ENCODE measurements around the gene NISCH.
"Not testable (repeated sequence)": the region's sequence is repeated elsewhere in the genome, so short reads cannot be mapped to it uniquely, and the experiment has no call there.

NISCH gene

GRCh38 chr3:52515192-52515591 lies 59.8 kb downstream of the NISCH start:
- DNase-seq (ENCODE audit: low read depth) = no peak

DNA sequence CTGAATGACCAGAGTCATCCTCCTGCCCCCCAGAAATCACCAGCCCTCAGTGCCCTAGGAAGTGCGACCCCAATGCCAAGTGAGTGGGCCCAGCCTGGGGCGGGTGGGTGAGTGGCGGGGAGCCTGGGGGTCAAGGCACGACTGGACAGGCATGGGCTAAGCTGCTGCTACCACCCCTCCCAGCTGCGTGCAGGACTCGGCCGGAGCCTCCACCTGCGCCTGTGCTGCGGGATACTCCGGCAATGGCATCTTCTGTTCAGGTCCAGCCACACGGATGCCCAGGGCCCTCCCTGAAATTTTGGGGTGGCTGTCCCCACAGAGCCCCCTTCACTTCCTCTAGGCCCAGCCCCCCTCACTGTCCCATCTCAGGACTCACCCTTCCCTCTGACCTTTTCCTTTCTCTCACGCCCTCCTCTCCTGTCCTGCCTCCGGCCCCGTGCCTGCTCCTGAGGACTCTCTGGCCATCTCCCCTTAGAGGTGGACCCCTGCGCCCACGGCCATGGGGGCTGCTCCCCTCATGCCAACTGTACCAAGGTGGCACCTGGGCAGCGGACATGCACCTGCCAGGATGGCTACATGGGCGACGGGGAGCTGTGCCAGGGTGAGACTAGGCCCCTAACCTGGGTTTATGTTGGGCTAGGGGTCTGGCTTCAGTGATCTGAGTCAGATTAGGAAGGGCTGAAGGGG lies 61.2 kb downstream of the NISCH start:
- DNase-seq (ENCODE audit: low read depth) = no peak

GRCh38 chr3:52517796-52518722 lies 62.7 kb downstream of the NISCH start:
- DNase-seq (ENCODE audit: low read depth) = no peak

GRCh38 chr3:52518723-52519444 lies 63.5 kb downstream of the NISCH start:
- DNase-seq (ENCODE audit: low read depth) = no peak

GRCh38 chr3:52519445-52520140 lies 64.2 kb downstream of the NISCH start:
- DNase-seq (ENCODE audit: low read depth) = no peak

DNA sequence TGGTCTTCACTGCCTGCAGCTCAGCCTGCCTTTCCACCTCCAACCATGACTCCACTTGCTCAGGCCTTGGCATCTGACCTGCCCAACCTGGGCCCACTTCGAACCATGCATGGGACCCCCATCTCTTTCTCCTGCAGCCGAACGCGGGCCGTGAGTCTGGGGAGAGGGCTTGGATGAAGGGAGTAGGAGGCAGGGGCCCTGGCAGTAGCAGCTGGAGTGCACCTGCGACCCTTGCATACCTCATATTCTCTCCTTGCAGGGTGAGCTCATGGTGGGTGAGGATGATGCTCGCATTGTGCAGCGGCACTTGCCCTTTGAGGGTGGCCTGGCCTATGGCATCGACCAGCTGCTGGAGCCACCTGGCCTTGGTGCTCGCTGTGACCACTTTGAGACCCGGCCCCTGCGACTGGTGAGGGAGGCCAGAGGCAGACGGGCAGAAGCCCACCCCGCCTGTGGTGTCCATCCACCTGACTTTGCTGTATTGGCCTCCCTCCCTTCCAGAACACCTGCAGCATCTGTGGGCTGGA lies 64.8 kb downstream of the NISCH start:
- DNase-seq (ENCODE audit: low read depth) = no peak

GRCh38 chr3:52520716-52521487 lies 65.5 kb downstream of the NISCH start:
- no peak for DNase-seq (ENCODE audit: low read depth)

GRCh38 chr3:52521488-52521824 lies 66.1 kb downstream of the NISCH start:
- no peak for DNase-seq (ENCODE audit: low read depth)

- DNase-seq (ENCODE audit: low read depth) = no peak
These were observed 66.7 kb downstream of the NISCH start for GRCh38 chr3:52521881-52522650.

- DNase-seq (ENCODE audit: low read depth) = no peak
These were observed 67.3 kb downstream of the NISCH start for GRCh38 chr3:52522651-52523251.

DNA sequence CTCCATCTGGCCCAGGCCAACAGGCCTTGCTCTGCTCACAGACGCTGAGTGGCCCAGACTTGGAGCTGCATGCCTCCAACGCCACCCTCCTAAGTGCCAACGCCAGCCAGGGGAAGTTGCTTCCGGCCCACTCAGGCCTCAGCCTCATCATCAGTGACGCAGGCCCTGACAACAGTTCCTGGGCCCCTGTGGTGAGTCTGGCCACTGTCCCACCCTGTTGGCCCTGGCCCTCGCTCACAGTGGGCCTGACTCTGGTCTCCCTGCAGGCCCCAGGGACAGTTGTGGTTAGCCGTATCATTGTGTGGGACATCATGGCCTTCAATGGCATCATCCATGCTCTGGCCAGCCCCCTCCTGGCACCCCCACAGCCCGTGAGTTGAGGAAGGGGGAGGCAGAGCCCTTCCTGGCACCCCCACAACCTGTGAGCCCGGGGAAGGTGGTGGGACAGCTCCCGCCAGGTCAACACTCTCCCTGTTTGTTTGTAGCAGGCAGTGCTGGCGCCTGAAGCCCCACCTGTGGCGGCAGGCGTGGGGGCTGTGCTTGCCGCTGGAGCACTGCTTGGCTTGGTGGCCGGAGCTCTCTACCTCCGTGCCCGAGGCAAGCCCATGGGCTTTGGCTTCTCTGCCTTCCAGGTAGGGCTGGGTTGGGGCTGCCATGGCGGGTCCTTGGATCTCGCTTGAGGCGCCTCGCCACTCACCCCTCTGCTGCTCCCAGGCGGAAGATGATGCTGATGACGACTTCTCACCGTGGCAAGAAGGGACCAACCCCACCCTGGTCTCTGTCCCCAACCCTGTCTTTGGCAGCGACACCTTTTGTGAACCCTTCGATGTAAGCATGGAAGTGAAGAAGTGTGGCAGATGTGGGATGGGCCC lies 68.2 kb downstream of the NISCH start:
- DNase-seq (ENCODE audit: low read depth) = no peak

DNA sequence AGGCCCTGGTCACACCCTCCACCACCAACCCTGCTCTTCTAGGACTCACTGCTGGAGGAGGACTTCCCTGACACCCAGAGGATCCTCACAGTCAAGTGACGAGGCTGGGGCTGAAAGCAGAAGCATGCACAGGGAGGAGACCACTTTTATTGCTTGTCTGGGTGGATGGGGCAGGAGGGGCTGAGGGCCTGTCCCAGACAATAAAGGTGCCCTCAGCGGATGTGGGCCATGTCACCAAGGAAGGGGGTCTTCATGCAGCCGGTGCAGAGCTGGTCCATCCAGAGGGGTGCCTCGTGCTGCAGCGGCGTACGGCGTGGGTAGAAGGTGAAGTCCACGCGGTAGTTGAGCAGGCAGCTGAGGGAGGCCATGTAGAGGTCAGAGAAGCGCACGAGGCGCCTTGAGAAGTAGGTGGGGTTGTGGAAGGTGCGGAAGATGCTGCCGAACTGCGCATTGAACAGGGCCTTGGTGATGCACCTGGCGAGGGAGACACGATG lies 68.9 kb downstream of the NISCH start:
- DNase-seq (ENCODE audit: low read depth) = no peak

DNA sequence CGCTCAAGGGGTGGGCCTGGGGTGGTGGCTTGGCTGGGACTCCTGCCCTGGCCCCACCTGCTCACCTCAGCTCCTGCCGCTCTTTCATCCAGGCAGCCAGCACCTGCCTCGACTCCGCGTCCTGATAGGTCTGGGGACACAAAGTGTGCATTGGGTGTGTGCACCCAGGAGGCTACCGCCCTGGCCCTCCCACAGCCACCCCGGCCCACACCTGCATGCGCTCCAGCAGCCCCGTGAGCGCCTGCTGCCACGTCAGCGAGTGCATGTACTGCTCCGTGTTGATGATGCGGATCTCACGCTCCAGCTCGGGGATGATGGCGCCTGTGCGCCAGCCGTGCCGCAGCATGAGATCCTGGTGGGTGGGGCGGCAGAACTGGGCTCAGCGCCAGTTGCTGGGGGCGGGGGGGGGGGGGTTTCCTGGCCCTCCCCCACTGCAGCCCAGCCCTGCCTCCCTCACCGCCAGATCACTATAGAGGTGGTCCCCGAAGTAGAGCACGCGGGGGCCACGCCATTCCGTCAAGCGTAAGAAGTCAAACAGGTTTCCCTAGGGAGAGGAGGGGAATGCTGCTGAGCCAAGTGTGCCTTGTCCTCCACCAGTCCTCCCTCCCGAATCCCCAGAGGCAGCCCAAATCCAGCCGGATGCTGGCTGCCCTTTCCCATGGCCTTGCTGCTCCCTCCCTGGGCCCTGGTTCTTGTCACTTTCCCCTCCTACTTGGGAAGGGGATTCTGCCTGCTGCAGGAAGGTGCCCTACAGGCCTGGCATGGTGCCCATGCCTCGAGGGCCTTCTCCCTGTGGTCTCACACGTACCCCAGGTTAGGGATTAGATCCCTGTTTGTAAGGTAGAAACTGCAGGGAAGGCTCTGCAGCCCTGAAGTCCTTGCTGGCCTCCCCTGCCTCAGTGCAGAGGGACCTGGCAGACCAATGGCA lies 69.6 kb downstream of the NISCH start:
- no peak for DNase-seq (ENCODE audit: low read depth)

DNA sequence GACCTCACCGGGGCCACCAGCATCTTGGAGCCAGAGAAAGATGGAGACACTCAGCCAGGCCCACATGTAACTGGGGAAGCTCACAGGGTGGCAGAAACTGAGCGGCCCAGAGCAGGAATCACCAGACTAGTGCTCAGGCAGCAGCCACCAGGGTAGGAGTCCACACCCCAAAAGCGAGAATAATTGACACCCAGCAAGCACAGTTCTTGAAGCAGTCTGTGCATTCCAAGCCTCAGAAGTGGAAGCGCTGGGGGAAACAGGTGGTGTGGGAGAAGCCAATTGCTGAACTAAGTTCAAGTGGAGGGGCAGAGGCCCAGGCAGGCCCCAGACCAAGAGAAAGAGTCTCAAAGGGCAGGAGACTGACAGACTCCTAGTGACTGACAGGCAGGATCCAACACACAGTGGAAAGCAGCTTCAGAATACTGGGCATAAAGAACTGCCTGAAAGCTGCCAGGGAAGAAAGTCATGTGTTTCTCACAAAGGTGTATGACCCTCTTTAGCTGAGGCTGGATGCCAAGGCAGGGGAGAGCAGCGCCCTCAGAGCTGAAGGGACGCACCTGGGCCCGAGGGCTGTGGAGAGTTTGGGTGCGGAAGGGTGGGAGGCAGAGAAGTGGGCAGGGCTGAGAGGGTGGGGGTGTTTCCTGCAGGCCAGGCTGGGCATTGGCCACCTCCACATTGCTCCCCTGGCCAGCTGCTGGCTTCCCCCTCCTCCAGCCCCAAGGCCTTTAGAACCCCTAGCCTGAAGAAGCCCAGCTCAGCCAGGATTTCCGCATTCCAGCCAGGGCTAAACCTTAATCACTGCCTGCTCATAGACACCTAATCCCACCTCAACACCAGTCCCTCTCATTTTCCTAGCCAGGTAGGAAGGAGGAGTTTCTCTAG lies 70.5 kb downstream of the NISCH start:
- DNase-seq (ENCODE audit: low read depth) = no peak

DNA sequence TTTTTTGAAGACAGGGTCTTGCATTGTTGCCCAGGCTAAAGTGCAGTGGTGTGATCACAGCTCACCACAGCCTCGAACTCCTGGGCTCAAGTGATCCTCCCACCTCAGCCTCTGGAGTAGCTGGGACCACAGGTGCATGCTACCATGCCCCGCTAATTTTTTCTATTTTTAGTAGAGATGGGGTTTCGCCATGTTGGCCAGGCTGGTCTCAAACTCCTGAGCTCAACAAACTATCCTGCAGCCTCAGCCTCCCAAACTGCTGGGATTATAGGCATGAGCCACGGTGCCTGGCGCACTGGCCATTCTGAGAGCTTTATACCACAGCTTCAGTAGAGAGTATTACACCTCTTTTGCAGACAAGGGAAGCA lies 71.3 kb downstream of the NISCH start:
- not testable (repeated sequence) for DNase-seq (ENCODE audit: low read depth)

DNA sequence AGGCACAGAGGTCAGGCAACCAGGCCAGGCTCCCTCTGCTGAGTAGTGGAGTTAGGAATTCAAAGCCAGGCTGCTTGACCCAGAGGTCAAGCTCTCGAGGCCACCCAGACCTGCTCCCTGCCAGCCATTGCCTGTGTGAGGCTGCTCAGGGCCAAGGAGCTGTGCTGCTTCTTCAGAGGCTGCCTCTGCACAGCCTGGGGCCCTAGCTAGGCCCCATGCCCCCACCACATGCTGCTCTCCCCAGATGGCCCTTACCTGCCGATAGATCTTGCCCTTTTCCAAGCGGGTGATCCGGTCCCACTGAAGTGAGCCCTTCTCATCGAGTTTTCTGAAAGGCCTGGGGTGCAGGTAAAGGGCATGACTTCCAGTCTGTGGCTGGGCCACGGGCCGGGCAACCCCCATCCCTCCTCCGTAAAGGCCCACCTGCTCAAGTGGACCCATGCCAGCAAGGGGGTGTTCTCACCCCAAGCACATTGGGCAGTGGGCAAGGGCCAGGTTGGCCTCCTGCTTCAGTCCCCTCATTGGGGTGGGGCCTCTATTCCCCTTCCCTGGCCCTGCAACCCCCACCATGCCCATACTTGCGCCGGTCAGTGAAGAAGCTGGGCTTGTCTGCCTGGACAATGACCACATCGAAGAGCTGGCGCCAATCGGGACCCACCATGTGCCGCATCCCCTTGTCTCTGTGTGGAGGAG lies 71.8 kb downstream of the NISCH start:
- DNase-seq (ENCODE audit: low read depth) = no peak
